Amniotic epithelial cell (primary cell): Measurements from ENCODE around the gene ONECUT2.
A peak's percentile ranks its signal among the peaks of the same experiment; 100 is the strongest.
"Not testable (repeated sequence)": the region's sequence is repeated elsewhere in the genome, so short reads cannot be mapped to it uniquely, and the experiment has no call there.

ENCODE experiments used
- DNase-seq: peaks from one replicate; pipeline ENCODE4 v3.0.0-alpha.2; 2010; ENCODE audit warnings: low read depth

ONECUT2 gene

DNA sequence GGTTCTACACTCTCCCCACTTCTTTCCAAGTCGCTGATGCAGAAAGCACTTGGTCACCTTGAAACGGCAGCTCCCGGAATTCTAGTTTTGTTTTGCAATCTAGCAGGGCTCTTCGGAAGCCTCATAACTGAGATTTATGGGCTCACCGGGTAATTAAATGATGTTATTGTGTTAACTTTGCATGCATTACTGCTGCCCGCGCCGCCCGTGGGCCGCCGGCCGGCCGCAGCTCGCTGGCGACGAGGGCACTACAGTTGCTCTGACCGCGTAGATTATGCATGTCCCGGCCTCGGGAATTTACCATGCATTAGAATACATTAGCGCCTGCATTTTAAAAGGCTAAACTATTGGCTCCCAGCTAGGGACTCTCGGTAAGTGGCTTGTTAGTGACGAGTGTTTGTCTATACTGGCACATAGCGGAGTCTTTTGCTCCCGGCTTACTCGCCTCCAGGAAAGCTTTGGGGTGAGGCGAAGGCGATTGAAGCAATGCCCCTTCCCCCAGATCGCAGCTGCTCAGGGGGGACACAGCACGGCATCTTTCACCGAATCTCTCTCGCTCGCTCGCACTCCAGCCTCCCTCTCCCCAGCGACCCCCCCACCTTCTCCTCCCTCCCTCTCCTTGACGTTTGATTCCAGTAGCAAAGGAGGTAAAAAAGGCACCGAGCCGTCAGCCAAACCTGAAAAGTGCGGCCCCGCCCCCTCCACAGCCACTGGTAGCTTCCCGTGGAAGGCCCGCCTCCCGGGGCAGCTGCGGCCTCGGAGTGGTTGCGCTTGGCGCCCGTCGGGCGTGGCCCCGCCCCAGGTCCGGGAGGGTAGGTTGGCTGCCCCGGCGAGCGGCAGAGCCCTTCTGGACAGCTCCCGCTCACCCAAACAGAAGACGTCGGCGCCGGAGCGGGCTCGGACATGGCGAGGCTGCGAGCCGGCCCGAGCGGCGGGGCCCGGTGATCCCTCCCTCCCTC, at the start of gene ONECUT2:
TSS of gene ONECUT2 (plus strand) at position 839 of the 959 bp plus-strand sequence. CDS start 343 bp downstream, outside the sequence.
- peak; percentile 84 for DNase-seq

DNA sequence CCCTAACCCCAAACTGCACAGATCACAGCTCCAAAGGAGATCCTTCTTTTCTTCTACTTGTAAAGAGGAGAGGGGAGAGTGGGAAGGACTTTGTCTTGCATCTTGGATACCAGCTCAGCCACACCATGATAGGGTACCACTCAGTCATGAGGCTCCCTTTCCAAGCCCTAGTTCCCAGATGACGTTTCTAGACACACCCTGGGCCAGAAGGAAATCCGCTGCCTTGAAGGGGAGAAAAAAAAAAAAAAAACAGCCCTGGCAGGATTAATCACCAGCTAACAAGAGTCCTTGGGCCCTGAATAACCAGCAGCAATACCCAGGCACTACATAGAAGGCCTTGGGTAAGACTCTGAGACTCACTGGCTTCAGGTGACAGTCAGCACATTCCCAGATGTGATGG, 45.9 kb upstream of the ONECUT2 start:
- DNase-seq = no peak

GRCh38 chr18:57390044-57390443, 45.1 kb upstream of the ONECUT2 start:
- no peak for DNase-seq

- DNase-seq = not testable (repeated sequence)
These were observed 40.4 kb upstream of the ONECUT2 start for GRCh38 chr18:57394749-57395148.

DNA sequence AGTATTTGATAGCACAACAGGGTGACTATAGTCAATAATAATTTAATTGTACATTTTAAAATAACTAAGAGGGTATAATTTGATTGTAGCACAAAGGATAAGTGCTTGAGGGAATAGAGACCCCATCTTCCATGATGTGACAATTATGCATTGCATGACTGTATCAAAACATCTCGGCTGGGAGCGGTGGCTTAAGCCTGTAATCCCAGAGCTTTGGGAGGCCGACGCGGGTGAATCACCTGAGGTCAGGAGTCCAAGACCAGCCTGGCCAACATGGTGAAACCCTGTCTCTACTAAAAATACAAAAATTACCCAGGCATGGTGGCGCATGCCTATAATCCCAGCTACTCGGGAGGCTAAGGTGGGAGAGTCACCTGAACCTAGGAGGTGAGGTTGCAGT, 38.3 kb upstream of the ONECUT2 start:
- DNase-seq = not testable (repeated sequence)

DNA sequence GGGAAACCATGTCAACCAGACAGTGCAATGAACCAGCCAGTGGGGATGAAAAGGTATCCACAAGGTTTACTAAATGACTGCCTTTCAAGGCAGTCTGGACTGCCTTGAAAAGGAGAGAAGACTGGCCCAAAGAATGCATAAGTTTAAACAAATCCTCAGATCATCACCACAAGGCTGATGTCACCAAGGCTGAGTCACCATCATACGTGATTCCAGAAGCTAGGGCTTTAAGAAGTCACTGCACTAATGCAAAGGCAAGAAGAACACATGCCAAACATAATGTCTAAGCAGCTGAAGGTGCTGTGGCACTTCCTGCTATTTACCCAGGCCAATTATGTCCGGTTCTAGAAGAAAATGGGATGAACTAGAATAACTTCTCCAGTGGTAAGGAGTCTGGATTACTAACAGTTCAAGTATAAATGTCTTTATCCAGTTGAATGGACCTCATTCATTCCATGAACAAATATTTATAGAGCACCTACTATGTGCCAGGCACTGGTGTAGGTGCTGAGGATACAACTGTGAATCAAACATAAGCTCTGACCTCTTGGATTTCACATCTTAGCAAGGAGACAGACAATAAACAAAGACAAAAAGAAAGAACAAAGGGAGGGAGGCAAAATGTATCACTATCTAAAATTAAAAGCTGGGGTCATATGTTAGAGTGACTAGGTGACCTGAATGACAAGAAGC, 37.6 kb upstream of the ONECUT2 start:
- DNase-seq = no peak

- DNase-seq = no peak
These were observed 30.8 kb upstream of the ONECUT2 start for GRCh38 chr18:57404345-57404744.

DNA sequence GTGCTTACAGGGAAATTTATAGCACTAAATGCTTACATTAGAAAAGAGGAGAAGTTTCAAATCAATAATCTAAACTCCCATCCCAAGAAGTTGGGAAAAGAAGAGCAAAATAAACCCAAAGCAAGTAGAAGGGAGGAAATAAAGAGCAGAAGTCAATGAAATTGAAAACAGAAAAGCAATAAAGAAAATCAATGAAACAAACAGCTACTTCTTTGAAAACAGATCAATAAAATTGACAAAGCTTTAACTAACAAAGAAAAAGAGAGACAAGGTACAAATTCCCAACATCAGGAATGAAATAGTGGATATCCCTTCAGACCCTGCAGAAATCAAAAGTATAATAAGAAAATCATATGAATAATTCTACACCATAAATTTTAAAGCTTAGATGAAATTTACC, 25.5 kb upstream of the ONECUT2 start:
- no peak for DNase-seq

DNA sequence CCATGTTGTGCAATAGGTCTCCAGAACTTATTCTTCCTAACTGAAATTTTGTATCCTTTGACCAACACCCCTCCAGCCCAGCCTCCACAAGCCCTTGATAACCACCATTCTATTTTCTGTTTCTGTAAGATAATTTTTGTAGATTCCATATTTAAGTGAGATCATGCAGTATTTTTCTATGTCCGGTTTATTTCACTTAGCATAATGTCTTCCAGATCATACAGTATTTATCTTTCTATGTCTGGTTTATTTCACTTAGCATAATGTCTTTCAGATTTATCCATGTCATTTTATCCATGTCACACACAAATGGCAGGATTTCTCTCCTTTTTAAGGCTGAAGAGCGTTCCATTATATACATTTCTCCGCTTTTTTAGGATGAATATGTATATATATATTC, 24.4 kb upstream of the ONECUT2 start:
- DNase-seq = no peak

- DNase-seq = no peak
These were observed 18.6 kb upstream of the ONECUT2 start for GRCh38 chr18:57416542-57416941.

DNA sequence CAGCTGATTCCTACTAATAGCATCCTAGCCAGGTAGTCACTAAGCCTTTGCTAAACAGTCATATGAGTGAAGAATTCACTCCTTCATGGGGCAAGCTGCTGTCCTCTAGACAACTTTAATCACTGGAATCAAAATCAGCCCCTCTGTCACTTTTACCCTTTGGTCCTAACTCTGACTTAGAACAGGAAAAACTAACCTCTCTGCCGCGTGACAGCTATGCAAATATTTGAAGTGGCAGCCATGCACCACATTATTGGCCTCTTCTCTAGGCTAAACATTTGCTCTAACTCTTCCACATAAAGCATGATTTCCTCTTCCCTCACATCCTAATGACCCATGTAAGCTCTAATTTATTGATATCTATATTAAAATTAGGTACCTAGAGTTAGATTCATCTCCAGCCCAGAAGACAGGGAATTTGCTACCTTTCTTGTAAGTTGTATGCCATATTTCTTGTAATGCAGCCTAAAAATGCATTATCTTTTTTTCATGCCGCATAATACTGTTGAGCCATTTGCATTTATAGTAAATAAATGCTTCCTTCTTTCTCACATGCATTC, 12.8 kb upstream of the ONECUT2 start:
- no peak for DNase-seq

- DNase-seq = no peak
These were observed 11.4 kb upstream of the ONECUT2 start for GRCh38 chr18:57423821-57424220.

DNA sequence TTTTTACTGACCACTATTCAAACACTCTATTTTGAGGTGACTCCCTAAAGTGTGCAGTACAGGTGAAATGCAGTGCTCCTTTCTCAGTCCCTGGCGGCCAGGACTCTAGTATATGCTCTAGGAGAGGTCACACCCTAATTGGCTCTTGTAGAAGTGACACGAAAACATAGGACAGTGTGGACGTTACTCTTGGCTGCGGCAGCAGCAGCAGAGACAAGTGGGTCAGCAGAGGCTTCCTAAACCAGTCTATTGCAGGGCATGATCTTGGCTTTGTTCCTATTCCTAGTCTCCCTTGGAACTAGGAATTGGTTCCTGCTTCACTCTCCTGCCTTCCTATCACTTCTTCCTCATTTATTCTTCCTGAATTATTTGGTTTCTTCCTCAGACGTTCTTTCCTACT, 10.1 kb upstream of the ONECUT2 start:
- DNase-seq = no peak

GRCh38 chr18:57426187-57426586, 9.0 kb upstream of the ONECUT2 start:
- DNase-seq = no peak

- no peak for DNase-seq
These were observed 7.6 kb upstream of the ONECUT2 start for GRCh38 chr18:57427429-57428201.

DNA sequence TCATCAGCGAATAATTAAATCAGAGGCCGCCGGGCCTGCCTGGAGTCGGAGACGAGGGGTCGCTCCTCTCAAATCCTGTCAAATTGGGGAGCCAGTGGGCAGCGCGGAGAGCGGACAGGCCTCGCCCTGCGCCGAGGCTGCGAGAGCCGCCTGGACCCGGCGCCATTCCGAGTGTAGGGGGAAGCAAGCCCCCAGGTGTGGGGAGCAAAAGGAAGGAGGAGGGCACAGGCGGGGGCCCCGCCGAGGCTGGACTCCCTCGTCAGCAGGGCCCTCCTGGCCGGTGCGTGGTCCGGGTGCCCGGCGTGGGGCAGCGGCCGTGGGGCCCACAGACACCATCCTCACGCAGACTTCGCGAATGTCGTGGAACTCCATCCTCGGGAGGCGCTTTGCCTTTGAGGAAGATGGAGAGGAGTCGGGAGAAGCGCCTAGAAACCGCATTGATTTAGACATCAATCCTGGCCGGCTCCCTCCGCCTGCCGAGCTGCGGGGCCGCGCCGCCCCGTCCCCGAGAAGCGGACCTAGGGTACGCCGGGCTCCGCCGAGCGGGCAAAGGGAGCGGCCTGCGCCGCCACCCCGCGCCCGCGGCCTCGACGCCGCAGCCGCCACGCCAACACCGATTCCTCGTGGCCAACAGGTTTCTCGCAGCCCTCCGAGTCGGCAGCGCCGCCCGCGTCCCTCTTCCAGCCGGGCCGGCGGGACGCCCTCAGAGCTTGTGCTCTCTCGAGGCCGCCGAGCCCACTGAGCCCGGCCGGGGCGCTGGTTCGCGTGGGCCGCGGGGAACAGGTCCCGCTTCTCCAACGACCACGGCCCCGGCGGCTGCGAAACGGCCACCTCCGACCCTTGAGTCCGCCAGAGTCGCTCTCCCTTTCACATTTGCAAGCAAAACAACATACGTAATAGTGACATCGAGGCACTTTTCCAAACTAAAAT, 6.7 kb upstream of the ONECUT2 start:
- no peak for DNase-seq

- DNase-seq = no peak
These were observed 5.8 kb upstream of the ONECUT2 start for GRCh38 chr18:57429167-57430078.

- no peak for DNase-seq
These were observed 4.8 kb upstream of the ONECUT2 start for GRCh38 chr18:57430079-57431001.

DNA sequence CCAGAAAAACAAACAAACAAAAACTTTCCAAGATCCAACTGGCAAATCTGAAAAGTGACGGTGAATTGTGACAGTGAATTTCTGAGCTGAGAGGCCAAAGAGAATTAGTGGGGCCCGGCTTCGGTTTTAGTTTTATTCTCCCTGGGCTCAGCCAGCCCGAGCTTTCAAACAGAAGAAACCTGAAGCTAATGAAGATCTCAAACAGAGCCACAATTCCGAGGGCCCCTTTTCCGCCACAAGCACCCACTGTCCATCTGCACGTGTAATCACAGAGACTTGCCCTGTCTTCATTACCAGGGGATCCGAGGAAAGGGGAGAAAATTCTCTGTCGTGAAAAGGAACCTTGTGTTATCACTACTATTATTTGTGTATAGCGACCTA, 4.2 kb upstream of the ONECUT2 start:
- no peak for DNase-seq
